ENCODE results near the gene EFCAB8.
A peak's percentile ranks its signal among the peaks of the same experiment; 100 is the strongest.

EFCAB8 gene

DNA sequence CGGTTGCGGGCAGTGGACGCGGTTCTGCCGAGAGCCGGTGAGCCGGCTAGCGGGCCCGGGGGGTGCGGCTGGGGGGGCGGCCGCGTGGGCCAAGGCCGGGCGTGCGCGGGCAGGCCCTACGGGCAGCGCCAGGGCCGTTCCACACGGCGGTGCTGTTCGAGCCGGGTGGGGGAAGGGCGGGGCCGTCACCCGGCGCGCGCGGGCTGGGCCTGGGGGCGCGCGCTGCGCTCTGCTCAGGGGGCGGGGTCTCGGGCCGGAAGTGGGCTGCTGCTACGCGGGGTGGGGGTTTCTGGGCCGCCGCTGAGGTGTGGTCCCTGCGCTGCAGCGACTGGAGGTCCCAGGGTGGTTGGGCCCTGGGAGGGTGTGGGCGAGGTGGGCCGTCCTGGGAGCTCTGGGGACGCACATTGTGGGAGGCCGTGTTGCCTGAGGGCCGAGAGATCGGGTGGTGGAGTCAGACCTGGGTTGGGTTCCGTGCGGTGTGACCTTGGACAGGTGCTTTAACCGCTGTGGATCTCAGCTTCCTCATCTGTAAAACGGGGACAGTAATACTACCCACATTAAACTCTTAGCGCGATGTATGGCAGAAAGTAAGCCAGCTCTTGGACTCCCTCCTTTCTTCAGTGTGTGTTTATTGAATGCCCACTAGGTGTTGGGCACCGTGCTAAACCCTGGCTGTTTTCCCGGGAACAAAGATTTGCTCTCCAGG is 38.6 kb upstream of the EFCAB8 start:
- TF ChIP-seq CSRNP3 (CRISPR knock-in tag; IDR thresholded peaks at IDR 0.05), result no peak
- TF ChIP-seq, protein P1, sequence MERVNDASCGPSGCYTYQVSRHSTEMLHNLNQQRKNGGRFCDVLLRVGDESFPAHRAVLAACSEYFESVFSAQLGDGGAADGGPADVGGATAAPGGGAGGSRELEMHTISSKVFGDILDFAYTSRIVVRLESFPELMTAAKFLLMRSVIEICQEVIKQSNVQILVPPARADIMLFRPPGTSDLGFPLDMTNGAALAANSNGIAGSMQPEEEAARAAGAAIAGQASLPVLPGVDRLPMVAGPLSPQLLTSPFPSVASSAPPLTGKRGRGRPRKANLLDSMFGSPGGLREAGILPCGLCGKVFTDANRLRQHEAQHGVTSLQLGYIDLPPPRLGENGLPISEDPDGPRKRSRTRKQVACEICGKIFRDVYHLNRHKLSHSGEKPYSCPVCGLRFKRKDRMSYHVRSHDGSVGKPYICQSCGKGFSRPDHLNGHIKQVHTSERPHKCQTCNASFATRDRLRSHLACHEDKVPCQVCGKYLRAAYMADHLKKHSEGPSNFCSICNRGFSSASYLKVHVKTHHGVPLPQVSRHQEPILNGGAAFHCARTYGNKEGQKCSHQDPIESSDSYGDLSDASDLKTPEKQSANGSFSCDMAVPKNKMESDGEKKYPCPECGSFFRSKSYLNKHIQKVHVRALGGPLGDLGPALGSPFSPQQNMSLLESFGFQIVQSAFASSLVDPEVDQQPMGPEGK (CRISPR knock-in tag; IDR thresholded peaks at IDR 0.05; ENCODE audit: borderline replicate concordance), result 0 out of 2 replicates have a peak, but pooled peaks have one; percentile 39
- no peak for TF ChIP-seq TOX (CRISPR knock-in tag; IDR thresholded peaks at IDR 0.05; ENCODE audit: borderline replicate concordance)
- peak; percentile 83 for ATAC-seq

DNA sequence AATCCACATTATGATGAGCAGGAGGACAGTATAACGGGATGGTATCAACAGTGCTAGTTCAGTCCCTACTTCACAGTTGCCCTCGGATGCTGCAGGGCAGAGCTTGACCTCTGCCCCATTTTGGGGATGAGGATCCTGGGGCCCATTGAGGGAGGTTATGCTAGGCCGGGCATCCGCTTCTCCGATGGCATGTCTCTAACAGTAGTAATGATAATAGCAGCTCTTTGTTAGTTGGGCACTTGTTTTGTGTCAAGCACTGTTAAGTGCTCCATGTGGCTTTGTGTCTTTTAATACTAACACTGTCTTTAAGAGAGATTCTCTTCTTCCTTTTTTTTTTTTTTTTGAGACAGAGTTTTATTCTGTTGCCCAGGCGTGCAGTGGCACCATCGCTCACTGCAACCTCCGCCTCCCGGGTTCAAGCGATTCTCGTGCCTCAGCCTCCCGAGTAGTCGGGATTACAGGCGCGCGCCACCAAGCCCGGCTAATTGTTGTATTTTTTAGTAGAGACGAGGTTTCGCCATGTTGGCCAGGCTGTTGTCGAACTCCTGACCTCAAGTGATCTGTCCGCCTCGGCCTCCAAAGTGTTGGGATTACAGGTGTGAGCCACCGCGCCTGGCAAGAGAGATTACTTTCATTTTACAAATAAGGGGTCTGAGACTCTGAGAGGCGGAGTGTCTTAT is 37.9 kb upstream of the EFCAB8 start:
- TF ChIP-seq ZNF70 (CRISPR knock-in tag; IDR thresholded peaks at IDR 0.05) (peak; percentile 86; the same call in 1 of the 2 replicates), PPARA (CRISPR knock-in tag; IDR thresholded peaks at IDR 0.05; ENCODE audit: borderline replicate concordance) (no peak), TCF4 (CRISPR knock-in tag; IDR thresholded peaks at IDR 0.05; ENCODE audit: borderline replicate concordance) (no peak), CSDC2 (CRISPR knock-in tag; IDR thresholded peaks at IDR 0.05) (no peak)
- no peak; the same call in 2 of the 3 replicates for ATAC-seq

DNA sequence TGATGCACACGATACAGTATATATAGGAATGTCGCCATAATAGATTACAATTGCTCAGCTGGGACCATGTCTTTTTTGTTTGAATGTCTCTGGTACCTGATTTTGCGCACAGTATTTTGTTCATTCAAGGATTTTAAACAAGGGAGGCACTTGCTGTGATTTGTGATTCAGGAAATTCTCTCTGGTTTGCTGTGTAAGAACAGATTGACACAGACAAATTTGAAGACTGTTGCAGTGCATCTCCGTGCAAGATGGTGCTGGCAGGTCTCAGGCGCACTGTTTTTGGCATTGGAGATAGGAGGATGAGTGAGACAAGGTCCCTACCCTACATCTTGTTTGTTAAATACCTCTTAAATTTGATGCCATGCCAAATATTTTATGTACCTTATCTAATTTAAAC is 36.5 kb upstream of the EFCAB8 start:
- no peak for ATAC-seq
- no peak for TF ChIP-seq ESRRG (CRISPR knock-in tag; IDR thresholded peaks at IDR 0.05)
- TF ChIP-seq RARB (CRISPR knock-in tag; IDR thresholded peaks at IDR 0.05), result no peak
- no peak for TF ChIP-seq ZNF565 (CRISPR knock-in tag; conservative IDR thresholded peaks at IDR 0.05; ENCODE audit: low read depth)

- ATAC-seq, result peak; percentile 38
- TF ChIP-seq TCF4 (CRISPR knock-in tag; IDR thresholded peaks at IDR 0.05; ENCODE audit: borderline replicate concordance) (no peak), PPARA (CRISPR knock-in tag; IDR thresholded peaks at IDR 0.05; ENCODE audit: borderline replicate concordance) (no peak), ZNF565 (CRISPR knock-in tag; conservative IDR thresholded peaks at IDR 0.05; ENCODE audit: low read depth) (no peak), ZNF70 (CRISPR knock-in tag; IDR thresholded peaks at IDR 0.05) (no peak), ZC3H10 (CRISPR knock-in tag; IDR thresholded peaks at IDR 0.05) (no peak), ESRRG (CRISPR knock-in tag; IDR thresholded peaks at IDR 0.05) (no peak), ZFP3 (CRISPR knock-in tag; IDR thresholded peaks at IDR 0.05) (no peak), RARB (CRISPR knock-in tag; IDR thresholded peaks at IDR 0.05) (no peak), ZNF8 (CRISPR knock-in tag; IDR thresholded peaks at IDR 0.05) (no peak), SNAI2 (CRISPR knock-in tag; IDR thresholded peaks at IDR 0.05) (no peak), ARNTL (CRISPR knock-in tag; IDR thresholded peaks at IDR 0.05; ENCODE audit: borderline replicate concordance, low read depth) (no peak), TSHZ2 (CRISPR knock-in tag; IDR thresholded peaks at IDR 0.05) (no peak), OSR1 (CRISPR knock-in tag; IDR thresholded peaks at IDR 0.05) (no peak), GLIS3 (CRISPR knock-in tag; IDR thresholded peaks at IDR 0.05) (no peak), ISL1 (CRISPR knock-in tag; IDR thresholded peaks at IDR 0.05) (no peak), TOX (CRISPR knock-in tag; IDR thresholded peaks at IDR 0.05; ENCODE audit: borderline replicate concordance) (no peak)
- TF ChIP-seq, protein P1 (CRISPR knock-in tag; IDR thresholded peaks at IDR 0.05; ENCODE audit: borderline replicate concordance), result no peak
- TF ChIP-seq, protein P2, sequence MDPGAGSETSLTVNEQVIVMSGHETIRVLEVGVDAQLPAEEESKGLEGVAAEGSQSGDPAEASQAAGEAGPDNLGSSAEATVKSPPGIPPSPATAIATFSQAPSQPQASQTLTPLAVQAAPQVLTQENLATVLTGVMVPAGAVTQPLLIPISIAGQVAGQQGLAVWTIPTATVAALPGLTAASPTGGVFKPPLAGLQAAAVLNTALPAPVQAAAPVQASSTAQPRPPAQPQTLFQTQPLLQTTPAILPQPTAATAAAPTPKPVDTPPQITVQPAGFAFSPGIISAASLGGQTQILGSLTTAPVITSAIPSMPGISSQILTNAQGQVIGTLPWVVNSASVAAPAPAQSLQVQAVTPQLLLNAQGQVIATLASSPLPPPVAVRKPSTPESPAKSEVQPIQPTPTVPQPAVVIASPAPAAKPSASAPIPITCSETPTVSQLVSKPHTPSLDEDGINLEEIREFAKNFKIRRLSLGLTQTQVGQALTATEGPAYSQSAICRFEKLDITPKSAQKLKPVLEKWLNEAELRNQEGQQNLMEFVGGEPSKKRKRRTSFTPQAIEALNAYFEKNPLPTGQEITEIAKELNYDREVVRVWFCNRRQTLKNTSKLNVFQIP (CRISPR knock-in tag; IDR thresholded peaks at IDR 0.05; ENCODE audit: borderline replicate concordance, low read depth), result no peak
These were observed 35.6 kb upstream of the EFCAB8 start for GRCh38 chr20:32823078-32823477.

All from SK-N-SH treated with all-trans-retinoic acid at 6 μM for 48 hours (cell line).